CD14-positive monocyte (primary cell): Measurements from ENCODE around the gene OR6Y1. TPM values are rescaled to one million over a fixed set of nuclear protein-coding genes. Genes with fewer than 3 reads are reported as not detected.

Experiments used
- DNase-seq, 3 donors: peaks; one replicate each; pipeline ENCODE4 v3.0.0-alpha.2; 2011 to 2022
- H2AFZ ChIP-seq: 2 replicates; pipeline ENCODE4 v1.6.0; 2012; ENCODE audit warnings: mild to moderate bottlenecking, low read depth, low read length, inconsistent platforms; ENCODE audit not compliant: insufficient read depth, poor library complexity, severe bottlenecking
- H3K27ac ChIP-seq, 2 donors: 1 replicate in 1 of 2; 2 replicates in 1 of 2; pipeline ENCODE4 v1.5.1; 2012 to 2013; ENCODE audit warnings: low read length in 2 of 2, control low read depth in 1 of 2, inconsistent platforms in 1 of 2, low read depth in 1 of 2, mild to moderate bottlenecking in 1 of 2
- H3K27me3 ChIP-seq, 2 donors: one replicate each; pipeline versions ENCODE4 v1.6.0 to v1.6.1; 2011 to 2013; ENCODE audit warnings: low read length in 2 of 2; ENCODE audit not compliant: control insufficient read depth in 2 of 2, insufficient read depth in 2 of 2
- H3K36me3 ChIP-seq, 2 donors: replicated peaks in 1 of 2; 1 replicate in 1 of 2; 2 replicates in 1 of 2; pipeline versions ENCODE4 v1.5.1 to v1.6.1; 2012 to 2013; ENCODE audit warnings: low read length in 2 of 2, control low read depth in 1 of 2, inconsistent platforms in 1 of 2, mild to moderate bottlenecking in 1 of 2; ENCODE audit not compliant: insufficient read depth in 2 of 2, control insufficient read depth in 1 of 2
- H3K4me1 ChIP-seq, 2 donors: 1 replicate in 1 of 2; 2 replicates in 1 of 2; pipeline versions ENCODE4 v1.5.1 to v1.6.1; 2012 to 2013; ENCODE audit warnings: low read length in 2 of 2, control low read depth in 1 of 2, inconsistent platforms in 1 of 2, mild to moderate bottlenecking in 1 of 2, moderate library complexity in 1 of 2; ENCODE audit not compliant: insufficient read depth in 2 of 2, control insufficient read depth in 1 of 2
- H3K4me2 ChIP-seq: replicated peaks from 2 replicates; pipeline ENCODE3; 2012; ENCODE audit warnings: low read length, moderate library complexity, mild to moderate bottlenecking; ENCODE audit not compliant: poor library complexity, severe bottlenecking; ENCODE audit errors: extremely low read depth
- H3K4me3 ChIP-seq, 3 experiments: fragments of 200-600 bp in 1 of 3; sonication (generic) in 1 of 3; replicated peaks in 1 of 3; 1 replicate in 2 of 3; 2 replicates in 1 of 3; pipeline ENCODE4 v1.5.1; 2011 to 2013; ENCODE audit warnings: low read length in 3 of 3, mild to moderate bottlenecking in 3 of 3, control low read depth in 2 of 3, low read depth in 2 of 3, inconsistent platforms in 1 of 3, moderate library complexity in 1 of 3
- H3K79me2 ChIP-seq: 2 replicates; pipeline ENCODE4 v1.6.0; 2012; ENCODE audit warnings: mild to moderate bottlenecking, control low read depth, inconsistent platforms, low read length, moderate library complexity; ENCODE audit not compliant: insufficient read depth
- H3K9ac ChIP-seq: 2 replicates; pipeline ENCODE4 v1.6.0; 2017; ENCODE audit warnings: low read length, mild to moderate bottlenecking; ENCODE audit not compliant: insufficient read depth, poor library complexity, severe bottlenecking
- H3K9me3 ChIP-seq, 2 donors: replicated peaks in 1 of 2; 1 replicate in 1 of 2; 2 replicates in 1 of 2; pipeline versions ENCODE4 v1.5.1 to v1.6.1; 2012 to 2013; ENCODE audit warnings: low read length in 2 of 2, control low read depth in 1 of 2; ENCODE audit not compliant: control insufficient read depth in 1 of 2, insufficient read depth in 1 of 2
- H4K20me1 ChIP-seq: 2 replicates; pipeline ENCODE4 v1.6.0; 2012; ENCODE audit warnings: mild to moderate bottlenecking, low read length, control low read depth, moderate library complexity; ENCODE audit not compliant: insufficient read depth
- H3K27ac Mint-ChIP-seq, 7 donors: one replicate each; pipeline ENCODE4 v1.8.0; 2020; ENCODE audit warnings: mild to moderate bottlenecking in 7 of 7, mixed read lengths in 7 of 7, moderate library complexity in 6 of 7, inconsistent platforms in 2 of 7
- H3K27me3 Mint-ChIP-seq, 3 donors: one replicate each; pipeline ENCODE4 v1.8.0; 2021 to 2022; ENCODE audit warnings: low read depth in 3 of 3, mild to moderate bottlenecking in 3 of 3, mixed read lengths in 3 of 3, moderate library complexity in 3 of 3, inconsistent platforms in 1 of 3
- H3K36me3 Mint-ChIP-seq, 2 donors: one replicate each; pipeline ENCODE4 v1.8.0; 2020; ENCODE audit warnings: mixed read lengths in 2 of 2, inconsistent platforms in 1 of 2, mild to moderate bottlenecking in 1 of 2
- H3K4me1 Mint-ChIP-seq: one replicate; pipeline ENCODE4 v1.8.0; 2020; ENCODE audit warnings: mild to moderate bottlenecking, mixed read lengths
- H3K4me3 Mint-ChIP-seq, 2 donors: one replicate each; pipeline ENCODE4 v1.8.0; 2020; ENCODE audit warnings: mild to moderate bottlenecking in 2 of 2, mixed read lengths in 2 of 2, moderate library complexity in 1 of 2
- H3K9me3 Mint-ChIP-seq, 7 donors: one replicate each; pipeline ENCODE4 v1.8.0; 2020 to 2022; ENCODE audit warnings: mixed read lengths in 7 of 7, mild to moderate bottlenecking in 6 of 7, moderate library complexity in 6 of 7, inconsistent platforms in 2 of 7
- WGBS: methylation state at CpG from one replicate; pipeline ENCODE4 v1.1.5; 2013; ENCODE audit warnings: missing lambda C conversion rate; ENCODE audit not compliant: insufficient coverage; 5-methylcytosine and 5-hydroxymethylcytosine counted together
- intact Hi-C, 2 donors: fragments of 100-400 bp; cut with micrococcal nuclease; formaldehyde crosslinking; loops; one replicate each; pipeline versions ENCODE4 v1.15.0 to v1.15.1; 2023
- polyA plus RNA-seq, 3 donors: library from polyadenylated mRNA; depleted of rRNA in 1 of 3; unstranded in 2 of 3; stranded (reverse) in 1 of 3; fragments of 300-500 nt in 2 of 3; fragments of >200 nt in 1 of 3; fragmentation: Illumina TruSeq in 2 of 3; gene quantifications; 1 replicate in 2 of 3; 2 replicates in 1 of 3; pipeline ENCODE4 v1.2.3, GENCODE V29; 2012 to 2021
- TF ChIP-seq, protein P1 (sequence below): fragments of 200-600 bp; IDR thresholded peaks from one replicate; pipeline ENCODE4 v1.8.0; 2022; ENCODE audit warnings: antibody characterized with exemption, mild to moderate bottlenecking

OR6Y1 gene
- polyA plus RNA-seq, 3 donors, result not detected

DNA sequence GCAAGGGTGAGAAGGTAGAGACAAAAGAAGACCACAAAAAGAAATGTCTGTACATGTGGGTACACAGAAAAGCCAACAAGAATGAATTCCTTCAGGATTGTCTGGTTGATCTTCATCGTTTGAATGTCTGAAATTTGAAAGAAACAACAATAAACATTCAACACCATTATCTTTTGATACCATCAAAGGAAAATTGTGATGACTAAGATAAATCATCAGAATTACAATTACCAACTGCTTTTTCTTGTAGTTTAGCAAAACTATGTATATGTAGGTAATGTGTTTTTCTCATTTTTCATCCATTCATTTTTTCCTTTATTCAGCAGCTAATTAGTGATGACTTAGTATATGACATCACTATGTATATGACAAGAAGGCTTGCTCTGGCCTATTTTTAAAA lies 25.5 kb upstream of the OR6Y1 start, which contains the start of gene OR10X1:
TSS of gene OR10X1 (minus strand) at position 167 of the 400 bp plus-strand sequence. CDS start at position 167, 0 bp downstream.
- H3K27me3 Mint-ChIP-seq, result no peaks in the 10 kb centered on the region
- intact Hi-C loops, result no loop called here
- H3K36me3 Mint-ChIP-seq, result no peaks in the 10 kb centered on the region
- H3K4me1 ChIP-seq, result no peaks in the 10 kb centered on the region
- peaks cover 0 to 3% (median 0%) of the 10 kb centered on the region in 7 donors for H3K9me3 Mint-ChIP-seq
- no peak for DNase-seq
- no peak within 1 kb of the TSS for H3K4me3 ChIP-seq
- H3K9me3 ChIP-seq, result no peaks in the 10 kb centered on the region
- H3K4me3 Mint-ChIP-seq, result no peak within 1 kb of the TSS
- no peak within 1 kb of the TSS for H2AFZ ChIP-seq
- no peaks in the 10 kb centered on the region for H3K4me1 Mint-ChIP-seq
- H3K79me2 ChIP-seq, result no peaks in the 10 kb centered on the region
- H3K36me3 ChIP-seq, result no peaks in the 10 kb centered on the region
- H4K20me1 ChIP-seq, result no peaks in the 10 kb centered on the region
- WGBS, result no CpG with 5 or more reads among the region's 1 CpG
- TF ChIP-seq, protein P1, sequence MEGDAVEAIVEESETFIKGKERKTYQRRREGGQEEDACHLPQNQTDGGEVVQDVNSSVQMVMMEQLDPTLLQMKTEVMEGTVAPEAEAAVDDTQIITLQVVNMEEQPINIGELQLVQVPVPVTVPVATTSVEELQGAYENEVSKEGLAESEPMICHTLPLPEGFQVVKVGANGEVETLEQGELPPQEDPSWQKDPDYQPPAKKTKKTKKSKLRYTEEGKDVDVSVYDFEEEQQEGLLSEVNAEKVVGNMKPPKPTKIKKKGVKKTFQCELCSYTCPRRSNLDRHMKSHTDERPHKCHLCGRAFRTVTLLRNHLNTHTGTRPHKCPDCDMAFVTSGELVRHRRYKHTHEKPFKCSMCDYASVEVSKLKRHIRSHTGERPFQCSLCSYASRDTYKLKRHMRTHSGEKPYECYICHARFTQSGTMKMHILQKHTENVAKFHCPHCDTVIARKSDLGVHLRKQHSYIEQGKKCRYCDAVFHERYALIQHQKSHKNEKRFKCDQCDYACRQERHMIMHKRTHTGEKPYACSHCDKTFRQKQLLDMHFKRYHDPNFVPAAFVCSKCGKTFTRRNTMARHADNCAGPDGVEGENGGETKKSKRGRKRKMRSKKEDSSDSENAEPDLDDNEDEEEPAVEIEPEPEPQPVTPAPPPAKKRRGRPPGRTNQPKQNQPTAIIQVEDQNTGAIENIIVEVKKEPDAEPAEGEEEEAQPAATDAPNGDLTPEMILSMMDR, result no peak
- H3K4me2 ChIP-seq, result no peak within 1 kb of the TSS
- H3K27ac Mint-ChIP-seq, result no peak within 1 kb of the TSS
- no peaks in the 10 kb centered on the region for H3K27me3 ChIP-seq
- H3K27ac ChIP-seq, result no peak within 1 kb of the TSS
- no peak within 1 kb of the TSS for H3K9ac ChIP-seq

DNA sequence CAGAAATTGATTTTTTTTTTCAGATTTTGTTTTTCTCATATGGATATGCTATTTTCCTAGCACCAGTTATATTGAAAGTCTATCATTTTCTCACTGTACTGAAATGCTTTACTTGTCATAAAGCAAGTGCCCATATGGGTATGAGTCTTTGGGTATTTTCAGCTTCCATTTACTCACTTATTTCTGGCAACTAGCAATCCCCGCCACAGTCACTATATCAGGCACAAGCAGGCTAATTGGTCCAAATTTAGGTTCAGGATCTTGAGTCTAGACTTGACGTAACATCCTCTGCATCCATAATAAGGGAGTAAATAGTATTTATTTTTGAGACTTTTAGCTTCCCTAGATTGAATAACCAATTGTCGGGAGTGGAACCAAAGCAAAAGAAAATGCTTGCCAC lies 23.4 kb upstream of the OR6Y1 start:
- H4K20me1 ChIP-seq, result no peaks in the 10 kb centered on the region
- no peaks in the 10 kb centered on the region for H3K27me3 ChIP-seq
- WGBS, result no CpG with 5 or more reads among the region's 3 CpGs
- no peak overlapping the region for H3K9ac ChIP-seq
- Mint-ChIP-seq H3K9me3 (peaks cover 0 to 3% (median 0%) of the 10 kb centered on the region in 7 donors), H3K4me3 (no peak overlapping the region), H3K4me1 (no peaks in the 10 kb centered on the region), H3K27me3 (no peaks in the 10 kb centered on the region), H3K27ac (no peak overlapping the region), H3K36me3 (no peaks in the 10 kb centered on the region)
- DNase-seq, result no peak
- H3K27ac ChIP-seq, result no peak overlapping the region
- no peak overlapping the region for H3K4me3 ChIP-seq
- no peaks in the 10 kb centered on the region for H3K36me3 ChIP-seq
- H3K4me2 ChIP-seq, result no peak overlapping the region
- TF ChIP-seq, protein P1, result no peak
- no peaks in the 10 kb centered on the region for H3K79me2 ChIP-seq
- intact Hi-C loops, result no loop called here
- H3K4me1 ChIP-seq, result no peaks in the 10 kb centered on the region
- no peak overlapping the region for H2AFZ ChIP-seq
- no peaks in the 10 kb centered on the region for H3K9me3 ChIP-seq
